ENCODE data around the gene KCNB1. TPM values are rescaled to one million over a fixed set of nuclear protein-coding genes. Genes with fewer than 3 reads are reported as not detected.
"Not testable (repeated sequence)": the region's sequence is repeated elsewhere in the genome, so short reads cannot be mapped to it uniquely, and the experiment has no call there.

Gene KCNB1
- total RNA-seq, 3 donors from 2014 or later, result 3.9 to 21.8 (median 5.1) TPM

DNA sequence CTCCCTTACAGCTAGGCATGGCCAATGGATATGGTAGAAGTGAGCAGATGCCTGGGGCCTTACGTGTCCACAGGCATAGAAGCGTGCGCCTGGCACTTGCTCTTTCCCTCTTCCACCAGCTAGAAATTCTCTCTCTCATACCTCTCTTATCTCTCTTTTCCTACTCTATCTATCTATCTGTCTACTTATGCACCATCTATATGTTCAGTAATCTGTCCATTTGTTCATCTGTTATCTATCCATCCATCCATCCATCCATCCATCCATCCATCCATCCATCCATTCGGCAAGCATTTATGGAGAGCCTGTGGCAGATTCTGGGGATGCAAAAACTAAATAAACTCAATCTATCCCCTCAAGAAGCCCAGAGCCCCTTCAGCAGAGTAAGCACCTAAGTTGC lies 70.2 kb downstream of the KCNB1 start:
- H3K27me3 ChIP-seq, result no peaks in the 10 kb centered on the region
- TF ChIP-seq POLR2A (IDR thresholded peaks at IDR 0.05) (no peak), POLR2AphosphoS5 (IDR thresholded peaks at IDR 0.05) (no peak)
- TF ChIP-seq, protein P1, sequence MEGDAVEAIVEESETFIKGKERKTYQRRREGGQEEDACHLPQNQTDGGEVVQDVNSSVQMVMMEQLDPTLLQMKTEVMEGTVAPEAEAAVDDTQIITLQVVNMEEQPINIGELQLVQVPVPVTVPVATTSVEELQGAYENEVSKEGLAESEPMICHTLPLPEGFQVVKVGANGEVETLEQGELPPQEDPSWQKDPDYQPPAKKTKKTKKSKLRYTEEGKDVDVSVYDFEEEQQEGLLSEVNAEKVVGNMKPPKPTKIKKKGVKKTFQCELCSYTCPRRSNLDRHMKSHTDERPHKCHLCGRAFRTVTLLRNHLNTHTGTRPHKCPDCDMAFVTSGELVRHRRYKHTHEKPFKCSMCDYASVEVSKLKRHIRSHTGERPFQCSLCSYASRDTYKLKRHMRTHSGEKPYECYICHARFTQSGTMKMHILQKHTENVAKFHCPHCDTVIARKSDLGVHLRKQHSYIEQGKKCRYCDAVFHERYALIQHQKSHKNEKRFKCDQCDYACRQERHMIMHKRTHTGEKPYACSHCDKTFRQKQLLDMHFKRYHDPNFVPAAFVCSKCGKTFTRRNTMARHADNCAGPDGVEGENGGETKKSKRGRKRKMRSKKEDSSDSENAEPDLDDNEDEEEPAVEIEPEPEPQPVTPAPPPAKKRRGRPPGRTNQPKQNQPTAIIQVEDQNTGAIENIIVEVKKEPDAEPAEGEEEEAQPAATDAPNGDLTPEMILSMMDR (IDR thresholded peaks at IDR 0.05), result no peak
- H3K4me3 ChIP-seq, result no peak overlapping the region
- no peaks in the 10 kb centered on the region for H3K4me1 ChIP-seq
- H3K9me3 ChIP-seq, result no peaks in the 10 kb centered on the region
- H3K36me3 ChIP-seq, result no peaks in the 10 kb centered on the region
- no peak overlapping the region for H3K27ac ChIP-seq
- intact Hi-C loops (cut with DNase I; ENCODE audit: low total_unique reads), result no loop called here
- no peak for DNase-seq (ENCODE audit: low spot score in 2 of 2)

DNA sequence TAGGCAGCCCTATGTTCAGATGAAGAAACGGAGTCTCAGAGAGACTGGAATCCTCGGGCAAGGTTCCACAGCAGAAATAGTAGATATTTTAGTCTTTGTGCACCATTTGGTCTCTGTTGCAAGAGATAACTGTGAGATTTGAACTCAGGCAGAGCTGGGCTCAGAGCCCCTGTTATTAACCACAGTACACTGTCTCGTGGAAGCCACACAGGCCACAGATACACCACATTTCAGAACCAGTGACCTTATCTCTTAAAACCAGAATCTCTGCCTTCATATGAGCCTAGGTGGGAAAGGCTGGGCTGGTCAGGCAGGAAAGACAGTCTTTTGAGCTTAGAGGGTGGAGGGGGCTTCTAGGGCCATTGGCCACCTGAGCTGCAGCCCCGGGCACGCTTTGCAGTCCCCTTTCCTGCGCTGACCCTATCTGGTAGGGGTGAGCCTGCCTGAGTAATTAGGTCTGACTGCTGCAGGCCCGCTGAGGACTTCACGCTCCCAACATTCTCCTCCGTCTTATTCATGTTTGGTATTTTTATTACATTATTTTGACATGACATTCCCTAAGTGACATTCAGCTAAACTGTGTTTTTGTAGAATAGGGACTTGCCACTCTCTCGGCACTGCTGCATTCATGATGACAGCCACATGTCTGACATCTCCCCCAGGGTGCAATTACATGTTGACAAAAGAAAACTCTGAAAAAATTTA lies 71.1 kb downstream of the KCNB1 start:
- intact Hi-C loops (cut with DNase I; ENCODE audit: low total_unique reads), result no loop called here
- Histone ChIP-seq H3K27me3 (no peaks in the 10 kb centered on the region), H3K36me3 (no peaks in the 10 kb centered on the region), H3K4me3 (no peak overlapping the region), H3K27ac (no peak overlapping the region), H3K4me1 (no peaks in the 10 kb centered on the region), H3K9me3 (no peaks in the 10 kb centered on the region)
- TF ChIP-seq POLR2AphosphoS5 (IDR thresholded peaks at IDR 0.05), result no peak
- no peak for DNase-seq (ENCODE audit: low spot score in 2 of 2)

DNA sequence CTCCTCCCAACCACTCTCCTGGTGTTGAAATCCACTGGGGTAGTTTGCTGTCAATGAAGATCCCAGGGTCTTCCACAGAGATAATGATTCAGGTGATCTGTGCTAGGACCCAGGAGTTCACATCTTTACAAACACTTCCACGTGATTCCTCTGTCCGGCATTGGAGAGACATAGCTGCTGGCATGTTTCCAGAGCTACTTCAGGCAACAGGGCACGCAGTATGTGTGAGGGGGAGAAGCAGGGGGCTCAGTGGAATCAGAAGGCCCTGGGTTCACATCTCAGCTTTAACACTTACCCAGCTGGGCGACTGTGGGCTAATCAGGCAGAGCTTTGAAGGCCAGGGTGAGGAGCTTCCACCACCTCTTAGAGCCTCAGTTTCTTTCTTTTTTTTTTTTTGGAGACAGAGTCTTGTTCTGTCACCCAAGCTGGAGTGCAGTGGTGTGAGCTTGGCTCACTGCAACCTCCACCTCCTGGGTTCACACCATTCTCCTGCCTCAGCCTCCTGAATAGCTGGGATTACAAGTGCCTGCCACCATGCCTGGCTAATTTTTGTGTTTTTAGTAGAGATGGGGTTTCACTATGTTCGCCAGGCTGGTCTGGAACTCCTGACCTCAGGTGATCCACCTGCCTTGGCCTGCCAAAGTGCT lies 72.4 kb downstream of the KCNB1 start:
- intact Hi-C loops (cut with DNase I; ENCODE audit: low total_unique reads); DNase-seq (ENCODE audit: low spot score in 2 of 2); H3K36me3 ChIP-seq; H3K27ac ChIP-seq; H3K9me3 ChIP-seq; H3K4me3 ChIP-seq; H3K4me1 ChIP-seq; H3K27me3 ChIP-seq: not testable (repeated sequence)

DNA sequence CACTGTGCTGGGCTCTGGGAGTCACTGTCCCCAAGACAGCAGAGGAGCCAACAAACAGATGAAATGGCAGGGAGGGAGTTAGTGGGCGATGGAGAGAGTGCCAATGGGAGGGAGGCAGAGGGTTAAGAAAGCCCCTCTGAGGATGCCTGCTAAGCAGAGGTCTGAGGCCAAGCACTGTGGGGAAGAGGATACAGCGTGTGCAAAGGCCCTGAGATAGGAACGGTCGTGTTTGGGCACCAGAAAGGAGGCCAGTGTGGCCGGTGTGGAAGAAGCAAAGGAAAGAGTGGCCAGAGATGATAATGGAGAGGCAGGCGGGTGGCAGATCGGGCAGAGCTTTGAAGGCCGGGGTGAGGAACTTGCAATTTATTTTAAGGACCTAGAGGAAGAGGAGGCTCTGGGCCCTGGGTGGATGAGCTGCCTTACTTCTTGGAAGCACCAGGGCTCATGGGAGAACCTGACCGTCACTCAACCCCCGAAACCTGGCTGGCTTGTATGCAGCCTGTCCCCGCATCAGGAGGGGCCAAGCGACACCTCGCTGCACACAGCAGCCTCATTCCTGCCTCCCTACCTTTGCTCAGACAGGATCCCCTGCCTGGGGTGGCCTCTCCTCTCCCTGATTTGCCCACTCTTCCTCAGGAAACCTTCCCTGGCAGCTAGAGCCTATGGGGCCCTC lies 73.0 kb downstream of the KCNB1 start:
- Histone ChIP-seq H3K27me3 (no peaks in the 10 kb centered on the region), H3K4me1 (no peaks in the 10 kb centered on the region), H3K27ac (no peak overlapping the region), H3K36me3 (no peaks in the 10 kb centered on the region), H3K9me3 (no peaks in the 10 kb centered on the region), H3K4me3 (no peak overlapping the region)
- TF ChIP-seq POLR2A (IDR thresholded peaks at IDR 0.05) (no peak), POLR2AphosphoS5 (IDR thresholded peaks at IDR 0.05) (no peak)
- TF ChIP-seq, protein P1 (IDR thresholded peaks at IDR 0.05), result no peak
- no peak for DNase-seq (ENCODE audit: low spot score in 2 of 2)
- intact Hi-C loops (cut with DNase I; ENCODE audit: low total_unique reads), result no loop called here

- DNase-seq (ENCODE audit: low spot score in 2 of 2), result no peak
- Histone ChIP-seq H3K9me3 (no peaks in the 10 kb centered on the region), H3K27ac (no peak overlapping the region), H3K4me1 (no peaks in the 10 kb centered on the region), H3K4me3 (no peak overlapping the region), H3K27me3 (no peaks in the 10 kb centered on the region), H3K36me3 (no peaks in the 10 kb centered on the region)
- intact Hi-C loops (cut with DNase I; ENCODE audit: low total_unique reads), result no loop called here
- TF ChIP-seq POLR2A (IDR thresholded peaks at IDR 0.05) (no peak), POLR2AphosphoS5 (IDR thresholded peaks at IDR 0.05) (no peak)
- TF ChIP-seq, protein P1 (IDR thresholded peaks at IDR 0.05), result no peak
These were observed 73.9 kb downstream of the KCNB1 start for GRCh38 chr20:49408509-49409104.

- no peak for DNase-seq (ENCODE audit: low spot score in 2 of 2)
- Histone ChIP-seq H3K4me1 (no peaks in the 10 kb centered on the region), H3K27me3 (no peaks in the 10 kb centered on the region), H3K36me3 (no peaks in the 10 kb centered on the region), H3K9me3 (no peaks in the 10 kb centered on the region), H3K27ac (no peak overlapping the region), H3K4me3 (no peak overlapping the region)
- intact Hi-C loops (cut with DNase I; ENCODE audit: low total_unique reads), result no loop called here
- TF ChIP-seq, protein P1 (IDR thresholded peaks at IDR 0.05), result no peak
- no peak for TF ChIP-seq POLR2AphosphoS5 (IDR thresholded peaks at IDR 0.05)
- no peak for TF ChIP-seq POLR2A (IDR thresholded peaks at IDR 0.05)
These were observed 75.8 kb downstream of the KCNB1 start for GRCh38 chr20:49406666-49407065.

All from breast epithelium (tissue), 4 donors.